HepG2 (cell line): ENCODE results near the gene AKAP8. TPM values are rescaled to one million over a fixed set of nuclear protein-coding genes. Genes with fewer than 3 reads are reported as not detected.

Experiments used
- EZH2 ChIP-seq: conservative IDR thresholded peaks from 2 replicates; pipeline ENCODE4 v1.6.1; 2012; ENCODE audit warnings: mild to moderate bottlenecking, low read depth, low read length, moderate library complexity
- FOXM1 ChIP-seq: sonication (generic); formaldehyde crosslinking; IDR thresholded peaks from 2 replicates; pipeline ENCODE4 v1.5.0; 2020; ENCODE audit warnings: missing genetic modification reagents
- ISX ChIP-seq: sonication (generic); formaldehyde crosslinking; conservative IDR thresholded peaks from 2 replicates; pipeline ENCODE4 v1.5.0; 2020; ENCODE audit warnings: missing genetic modification reagents
- JUNB ChIP-seq: sonication (generic); formaldehyde crosslinking; IDR thresholded peaks from 2 replicates; pipeline ENCODE4 v1.8.0; 2022; ENCODE audit warnings: missing genetic modification reagents, mild to moderate bottlenecking, borderline replicate concordance
- KDM2A ChIP-seq: sonication (generic); formaldehyde crosslinking; IDR thresholded peaks from 2 replicates; pipeline ENCODE4 v1.4.0; 2020; ENCODE audit warnings: low read depth, missing genetic modification reagents, borderline replicate concordance
- MBNL3 ChIP-seq: fragments of 250-450 bp; sonication (Bioruptor Pico); conservative IDR thresholded peaks from 2 replicates; pipeline ENCODE4 v1.8.0; 2022; ENCODE audit warnings: mild to moderate bottlenecking, inconsistent platforms
- MTF2 ChIP-seq: sonication (generic); formaldehyde crosslinking; IDR thresholded peaks from 2 replicates; pipeline ENCODE4 v1.5.0; 2020; ENCODE audit warnings: missing genetic modification reagents, borderline replicate concordance
- NCOR1 ChIP-seq: fragments of 200-600 bp; sonication (generic); IDR thresholded peaks from 2 replicates; pipeline ENCODE4 v1.7.0; 2017; ENCODE audit warnings: antibody characterized with exemption, low read length, borderline replicate concordance
- NRL ChIP-seq: sonication (generic); formaldehyde crosslinking; IDR thresholded peaks from 2 replicates; pipeline ENCODE4 v1.5.0; 2020; ENCODE audit warnings: missing genetic modification reagents, mild to moderate bottlenecking, moderate library complexity, borderline replicate concordance
- SOX6 ChIP-seq, 2 experiments: fragments of 450-650 bp in 1 of 2; sonication (generic) in 1 of 2; formaldehyde crosslinking in 1 of 2; IDR thresholded peaks; 2 replicates each; pipeline versions ENCODE4 v1.4.0 to v1.6.1; 2017 to 2020; ENCODE audit warnings: antibody characterized with exemption in 1 of 2, mild to moderate bottlenecking in 1 of 2, missing genetic modification reagents in 1 of 2
- TAF15 ChIP-seq: fragments of 200-400 bp; formaldehyde crosslinking; IDR thresholded peaks from one replicate; pipeline ENCODE4 v1.6.1; 2018; ENCODE audit warnings: mild to moderate bottlenecking, low read depth, low read length; ENCODE audit not compliant: poor library complexity, severe bottlenecking
- U2AF2 ChIP-seq: fragments of 200-400 bp; formaldehyde crosslinking; IDR thresholded peaks from 2 replicates; pipeline ENCODE4 v1.6.1; 2017; ENCODE audit warnings: low read depth, mild to moderate bottlenecking, low read length
- ZNF17 ChIP-seq: sonication (generic); formaldehyde crosslinking; IDR thresholded peaks from 2 replicates; pipeline ENCODE4 v1.5.0; 2020; ENCODE audit warnings: mild to moderate bottlenecking, missing genetic modification reagents
- ZNF260 ChIP-seq: sonication (generic); formaldehyde crosslinking; IDR thresholded peaks from 2 replicates; pipeline ENCODE4 v1.4.0; 2020; ENCODE audit warnings: missing genetic modification reagents, low read depth, mild to moderate bottlenecking, borderline replicate concordance
- ZNF264 ChIP-seq: sonication (generic); formaldehyde crosslinking; IDR thresholded peaks from 2 replicates; pipeline ENCODE4 v1.4.0; 2020; ENCODE audit warnings: missing genetic modification reagents
- ZNF615 ChIP-seq: sonication (generic); formaldehyde crosslinking; IDR thresholded peaks from 2 replicates; pipeline ENCODE4 v1.5.0; 2020; ENCODE audit warnings: mild to moderate bottlenecking, missing genetic modification reagents, borderline replicate concordance
- ZNF761 ChIP-seq: sonication (generic); formaldehyde crosslinking; conservative IDR thresholded peaks from 2 replicates; pipeline ENCODE4 v1.4.0; 2020; ENCODE audit warnings: mild to moderate bottlenecking, missing genetic modification reagents
- ZNF766 ChIP-seq: sonication (generic); formaldehyde crosslinking; IDR thresholded peaks from 2 replicates; pipeline ENCODE4 v1.5.0; 2020; ENCODE audit warnings: missing genetic modification reagents, borderline replicate concordance
- polyA plus RNA-seq, 8 experiments: library from polyadenylated mRNA; depleted of rRNA in 3 of 8; stranded (reverse) in 7 of 8; unstranded in 1 of 8; fragments of >200 nt; fragmentation: Illumina TruSeq in 4 of 8; extraction: Trizol in 4 of 8; gene quantifications; 2 replicates each; pipeline versions ENCODE4 v1.2.1 to v1.2.3, GENCODE V29; 2011 to 2016; ENCODE audit warnings: low read depth in 4 of 8, missing spikeins in 1 of 8, mixed read lengths in 1 of 8; ENCODE audit not compliant: insufficient read depth in 1 of 8
- total RNA-seq, 5 experiments: library from RNA; depleted of rRNA; stranded (reverse); fragments of >200 nt; fragmentation: Illumina TruSeq; extraction: Trizol; gene quantifications; 2 replicates each; pipeline ENCODE4 v1.2.3, GENCODE V29; 2016; ENCODE audit warnings: low read depth in 1 of 5
- TF ChIP-seq, protein P1 (sequence below): sonication (generic); formaldehyde crosslinking; IDR thresholded peaks from 2 replicates; pipeline ENCODE4 v1.4.0; 2020; ENCODE audit warnings: missing genetic modification reagents
- TF ChIP-seq, protein P2 (sequence below): sonication (generic); formaldehyde crosslinking; IDR thresholded peaks from 2 replicates; pipeline ENCODE4 v1.4.0; 2020; ENCODE audit warnings: missing genetic modification reagents; ENCODE audit errors: not compliant biosample characterization
- TF ChIP-seq, protein P3 (sequence below): sonication (generic); formaldehyde crosslinking; IDR thresholded peaks from 2 replicates; pipeline ENCODE4 v1.4.0; 2020; ENCODE audit warnings: missing genetic modification reagents

Gene AKAP8
- total and polyA plus RNA-seq, 2 of the 13 experiments (the other 11 are each of a cell fraction or from before 2014, with no cell fraction given): 15.9 to 22.1 TPM

DNA sequence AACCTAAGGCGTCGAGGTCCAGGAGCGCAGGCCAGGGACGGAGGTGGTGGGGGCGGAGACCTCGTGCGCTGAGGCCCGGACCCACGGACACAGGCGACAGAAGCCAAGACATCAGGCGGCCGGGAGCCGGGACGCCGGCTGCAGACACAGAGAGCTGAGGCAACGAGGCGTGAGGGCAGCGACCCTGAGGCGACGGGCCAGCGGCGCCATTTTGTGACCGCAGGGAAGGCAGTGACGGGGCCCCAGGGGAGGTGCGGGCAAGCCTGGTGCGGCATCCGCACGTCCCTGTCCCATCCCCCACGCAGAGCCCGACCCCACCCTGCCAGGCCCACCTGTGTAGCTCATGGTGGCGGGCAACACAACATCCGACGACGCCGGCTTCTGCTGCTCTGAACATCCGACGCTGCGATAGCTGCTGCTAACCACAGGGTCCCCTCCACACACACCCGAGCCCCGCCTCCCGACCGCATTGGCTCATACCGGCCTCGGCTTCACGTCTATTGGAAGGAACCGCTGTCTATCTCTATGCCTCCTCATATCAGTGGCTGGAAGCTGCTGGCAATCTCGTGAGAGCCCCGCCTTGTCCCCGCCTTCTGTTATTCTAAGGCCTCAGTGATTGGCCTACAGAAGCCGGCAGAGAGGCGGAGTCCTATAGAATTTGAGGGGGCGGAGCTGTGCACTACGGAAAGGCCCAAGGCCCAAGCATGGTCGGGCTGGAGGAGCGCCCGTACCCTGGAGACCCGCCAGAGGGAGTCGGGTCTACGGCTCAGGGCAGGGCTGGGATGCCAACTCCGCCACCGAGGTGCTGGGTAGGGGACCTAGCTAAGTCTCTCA is 39.2 kb upstream of the AKAP8 start, which contains the start of gene AKAP8L (continued):
- TF ChIP-seq, protein P1, sequence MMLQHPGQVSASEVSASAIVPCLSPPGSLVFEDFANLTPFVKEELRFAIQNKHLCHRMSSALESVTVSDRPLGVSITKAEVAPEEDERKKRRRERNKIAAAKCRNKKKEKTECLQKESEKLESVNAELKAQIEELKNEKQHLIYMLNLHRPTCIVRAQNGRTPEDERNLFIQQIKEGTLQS (CRISPR knock-in tag): no peak
- TF ChIP-seq ZNF264 (CRISPR knock-in tag) (no peak), MBNL3 (no peak), ZNF761 (peak; percentile 69; the same call in 1 of the 2 replicates), ZNF260 (CRISPR knock-in tag) (no peak), TAF15 (no peak), ISX (CRISPR knock-in tag) (no peak), KDM2A (CRISPR knock-in tag) (peak; percentile 99), EZH2 (no peak), MTF2 (CRISPR knock-in tag) (peak; percentile 70; the same call in 1 of the 2 replicates), NCOR1 (peak; percentile 42; the same call in 1 of the 2 replicates), FOXM1 (CRISPR knock-in tag) (0 out of 2 replicates have a peak, but pooled peaks have one; percentile 61), ZNF766 (CRISPR knock-in tag) (no peak), ZNF615 (CRISPR knock-in tag) (no peak), JUNB (no peak), SOX6 (IDR thresholded peaks at IDR 0.05) (no peak), SOX6 (CRISPR knock-in tag; IDR thresholded peaks at IDR 0.05) (peak; percentile 43; the same call in 1 of the 2 replicates), U2AF2 (no peak), NRL (peak; percentile 26; the same call in 1 of the 2 replicates), ZNF17 (CRISPR knock-in tag) (no peak)
- TF ChIP-seq, protein P2, sequence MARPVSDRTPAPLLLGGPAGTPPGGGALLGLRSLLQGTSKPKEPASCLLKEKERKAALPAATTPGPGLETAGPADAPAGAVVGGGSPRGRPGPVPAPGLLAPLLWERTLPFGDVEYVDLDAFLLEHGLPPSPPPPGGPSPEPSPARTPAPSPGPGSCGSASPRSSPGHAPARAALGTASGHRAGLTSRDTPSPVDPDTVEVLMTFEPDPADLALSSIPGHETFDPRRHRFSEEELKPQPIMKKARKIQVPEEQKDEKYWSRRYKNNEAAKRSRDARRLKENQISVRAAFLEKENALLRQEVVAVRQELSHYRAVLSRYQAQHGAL: no peak
- TF ChIP-seq, protein P3, sequence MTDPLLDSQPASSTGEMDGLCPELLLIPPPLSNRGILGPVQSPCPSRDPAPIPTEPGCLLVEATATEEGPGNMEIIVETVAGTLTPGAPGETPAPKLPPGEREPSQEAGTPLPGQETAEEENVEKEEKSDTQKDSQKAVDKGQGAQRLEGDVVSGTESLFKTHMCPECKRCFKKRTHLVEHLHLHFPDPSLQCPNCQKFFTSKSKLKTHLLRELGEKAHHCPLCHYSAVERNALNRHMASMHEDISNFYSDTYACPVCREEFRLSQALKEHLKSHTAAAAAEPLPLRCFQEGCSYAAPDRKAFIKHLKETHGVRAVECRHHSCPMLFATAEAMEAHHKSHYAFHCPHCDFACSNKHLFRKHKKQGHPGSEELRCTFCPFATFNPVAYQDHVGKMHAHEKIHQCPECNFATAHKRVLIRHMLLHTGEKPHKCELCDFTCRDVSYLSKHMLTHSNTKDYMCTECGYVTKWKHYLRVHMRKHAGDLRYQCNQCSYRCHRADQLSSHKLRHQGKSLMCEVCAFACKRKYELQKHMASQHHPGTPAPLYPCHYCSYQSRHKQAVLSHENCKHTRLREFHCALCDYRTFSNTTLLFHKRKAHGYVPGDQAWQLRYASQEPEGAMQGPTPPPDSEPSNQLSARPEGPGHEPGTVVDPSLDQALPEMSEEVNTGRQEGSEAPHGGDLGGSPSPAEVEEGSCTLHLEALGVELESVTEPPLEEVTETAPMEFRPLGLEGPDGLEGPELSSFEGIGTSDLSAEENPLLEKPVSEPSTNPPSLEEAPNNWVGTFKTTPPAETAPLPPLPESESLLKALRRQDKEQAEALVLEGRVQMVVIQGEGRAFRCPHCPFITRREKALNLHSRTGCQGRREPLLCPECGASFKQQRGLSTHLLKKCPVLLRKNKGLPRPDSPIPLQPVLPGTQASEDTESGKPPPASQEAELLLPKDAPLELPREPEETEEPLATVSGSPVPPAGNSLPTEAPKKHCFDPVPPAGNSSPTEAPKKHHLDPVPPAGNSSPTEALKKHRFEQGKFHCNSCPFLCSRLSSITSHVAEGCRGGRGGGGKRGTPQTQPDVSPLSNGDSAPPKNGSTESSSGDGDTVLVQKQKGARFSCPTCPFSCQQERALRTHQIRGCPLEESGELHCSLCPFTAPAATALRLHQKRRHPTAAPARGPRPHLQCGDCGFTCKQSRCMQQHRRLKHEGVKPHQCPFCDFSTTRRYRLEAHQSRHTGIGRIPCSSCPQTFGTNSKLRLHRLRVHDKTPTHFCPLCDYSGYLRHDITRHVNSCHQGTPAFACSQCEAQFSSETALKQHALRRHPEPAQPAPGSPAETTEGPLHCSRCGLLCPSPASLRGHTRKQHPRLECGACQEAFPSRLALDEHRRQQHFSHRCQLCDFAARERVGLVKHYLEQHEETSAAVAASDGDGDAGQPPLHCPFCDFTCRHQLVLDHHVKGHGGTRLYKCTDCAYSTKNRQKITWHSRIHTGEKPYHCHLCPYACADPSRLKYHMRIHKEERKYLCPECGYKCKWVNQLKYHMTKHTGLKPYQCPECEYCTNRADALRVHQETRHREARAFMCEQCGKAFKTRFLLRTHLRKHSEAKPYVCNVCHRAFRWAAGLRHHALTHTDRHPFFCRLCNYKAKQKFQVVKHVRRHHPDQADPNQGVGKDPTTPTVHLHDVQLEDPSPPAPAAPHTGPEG: peak; percentile 59
